Body of pancreas (tissue), 4 donors: ENCODE data around the gene ARHGAP15. TPM values are rescaled to one million over a fixed set of nuclear protein-coding genes. Genes with fewer than 3 reads are reported as not detected.

ENCODE experiments used
- ATAC-seq: fragments of 150-250 bp; one replicate; pipeline ENCODE4 v1.9.1; 2016
- DNase-seq, 4 donors: peaks; one replicate each; pipeline ENCODE4 v3.0.0-alpha.2; 2019
- H3K27ac ChIP-seq, 4 donors: fragments of 200-600 bp; sonication (generic); 1 replicate in 3 of 4; 2 replicates in 1 of 4; pipeline versions ENCODE4 v1.5.1 to v1.6.1; 2016 to 2019; ENCODE audit warnings: mild to moderate bottlenecking in 1 of 4, mixed read lengths in 1 of 4, moderate library complexity in 1 of 4
- H3K27me3 ChIP-seq, 2 donors: fragments of 200-600 bp; sonication (generic); one replicate each; pipeline ENCODE4 v1.6.0; 2016; ENCODE audit warnings: mild to moderate bottlenecking in 1 of 2
- H3K36me3 ChIP-seq, 2 donors: fragments of 200-600 bp; sonication (generic); replicated peaks in 1 of 2; 2 replicates each; pipeline ENCODE4 v1.5.1; 2016; ENCODE audit warnings: low read depth in 2 of 2; ENCODE audit not compliant: insufficient read depth in 1 of 2
- H3K4me1 ChIP-seq: fragments of 200-600 bp; sonication (generic); one replicate; pipeline ENCODE4 v1.6.0; 2016
- H3K4me3 ChIP-seq, 2 donors: fragments of 200-600 bp; sonication (generic); 1 replicate in 1 of 2; 2 replicates in 1 of 2; pipeline ENCODE4 v1.5.1; 2016 to 2019
- H3K9me3 ChIP-seq, 3 donors: fragments of 200-600 bp; sonication (generic); 1 replicate in 2 of 3; 2 replicates in 1 of 3; pipeline ENCODE4 v1.5.1; 2016
- CTCF ChIP-seq, 7 experiments: fragments of 450-650 bp in 4 of 7; fragments of 200-600 bp in 3 of 7; sonication (generic) in 3 of 7; IDR thresholded peaks; one replicate each; pipeline ENCODE4 v1.5.1; 2016 to 2019; ENCODE audit warnings: antibody characterized with exemption in 7 of 7
- POLR2A ChIP-seq, 3 donors: fragments of 450-650 bp; IDR thresholded peaks; one replicate each; pipeline ENCODE4 v1.6.1; 2016; ENCODE audit warnings: antibody characterized with exemption in 3 of 3, mild to moderate bottlenecking in 2 of 3
- WGBS, 2 donors: methylation state at CpG; one replicate each; pipeline ENCODE4 v1.1.5; 2017; 5-methylcytosine and 5-hydroxymethylcytosine counted together
- intact Hi-C: fragments of 100-400 bp; cut with DNase I; formaldehyde crosslinking; loops from one replicate; pipeline ENCODE4 v1.15.1; 2023
- total RNA-seq, 2 donors: library from RNA; depleted of rRNA; stranded (reverse); fragments of >200 nt; gene quantifications; one replicate each; pipeline ENCODE4 v1.1.0, GENCODE V29; 2016

Gene ARHGAP15
- total RNA-seq, 2 donors from 2014 or later: 1.3 TPM; not detected in 1

- no peaks in the 10 kb centered on the region for H3K27me3 ChIP-seq
- no peak for DNase-seq
- H3K4me3 ChIP-seq: no peak overlapping the region
- H3K9me3 ChIP-seq: no peaks in the 10 kb centered on the region
- no peaks in the 10 kb centered on the region for H3K36me3 ChIP-seq
- ATAC-seq: no peak
- no peak overlapping the region for H3K27ac ChIP-seq
- intact Hi-C loops: no loop called here
- TF ChIP-seq POLR2A (IDR thresholded peaks at IDR 0.05) (no peak), CTCF (IDR thresholded peaks at IDR 0.05) (no peak)
- peaks cover 19% of the 10 kb centered on the region for H3K4me1 ChIP-seq
These were observed 304.6 kb downstream of the ARHGAP15 start for GRCh38 chr2:143433840-143434239.

- 61 to 77% methylated on average over 3 of the region's 3 CpGs for WGBS, 2 donors
- no peaks in the 10 kb centered on the region for H3K9me3 ChIP-seq
- no peak for ATAC-seq
- no peaks in the 10 kb centered on the region for H3K27me3 ChIP-seq
- no peak overlapping the region for H3K4me3 ChIP-seq
- no peak for TF ChIP-seq CTCF (IDR thresholded peaks at IDR 0.05)
- no peak for TF ChIP-seq POLR2A (IDR thresholded peaks at IDR 0.05)
- no peak for DNase-seq
- H3K4me1 ChIP-seq: peaks cover 17% of the 10 kb centered on the region
- intact Hi-C loops: no loop called here
- H3K36me3 ChIP-seq: no peaks in the 10 kb centered on the region
- H3K27ac ChIP-seq: no peak overlapping the region
These were observed 305.2 kb downstream of the ARHGAP15 start for GRCh38 chr2:143434445-143434844.

GRCh38 chr2:143435131-143435530 is 305.9 kb downstream of the ARHGAP15 start:
- intact Hi-C loops: no loop called here
- no peak for DNase-seq
- no peak for ATAC-seq
- H3K27me3 ChIP-seq: no peaks in the 10 kb centered on the region
- H3K4me3 ChIP-seq: no peak overlapping the region
- no peak overlapping the region for H3K27ac ChIP-seq
- 43 to 60% methylated on average over 6 of the region's 6 CpGs for WGBS, 2 donors
- H3K9me3 ChIP-seq: no peaks in the 10 kb centered on the region
- H3K36me3 ChIP-seq: no peaks in the 10 kb centered on the region
- H3K4me1 ChIP-seq: peaks cover 10% of the 10 kb centered on the region
- TF ChIP-seq POLR2A (IDR thresholded peaks at IDR 0.05): no peak
- no peak for TF ChIP-seq CTCF (IDR thresholded peaks at IDR 0.05)

GRCh38 chr2:143436951-143437350 is 307.7 kb downstream of the ARHGAP15 start:
- 51 to 82% methylated on average over 2 of the region's 2 CpGs for WGBS, 2 donors
- Histone ChIP-seq H3K36me3 (no peaks in the 10 kb centered on the region), H3K4me3 (no peak overlapping the region), H3K9me3 (no peaks in the 10 kb centered on the region), H3K27ac (no peak overlapping the region), H3K4me1 (no peaks in the 10 kb centered on the region), H3K27me3 (no peaks in the 10 kb centered on the region)
- TF ChIP-seq CTCF (IDR thresholded peaks at IDR 0.05) (no peak), POLR2A (IDR thresholded peaks at IDR 0.05) (no peak)
- no peak for DNase-seq
- intact Hi-C loops: no loop called here
- ATAC-seq: no peak

- DNase-seq: no peak
- H3K4me3 ChIP-seq: no peak overlapping the region
- intact Hi-C loops: no loop called here
These were observed 311.3 kb downstream of the ARHGAP15 start for GRCh38 chr2:143440411-143441012.

More at GRCh38 chr2:143440411-143441012, 311.3 kb downstream of the ARHGAP15 start:
- H3K4me1 ChIP-seq: no peaks in the 10 kb centered on the region
- no peaks in the 10 kb centered on the region for H3K36me3 ChIP-seq
- no peaks in the 10 kb centered on the region for H3K9me3 ChIP-seq
- 63 to 66% methylated on average over 5 of the region's 5 CpGs for WGBS, 2 donors
- ATAC-seq: no peak
- no peak overlapping the region for H3K27ac ChIP-seq
- no peaks in the 10 kb centered on the region for H3K27me3 ChIP-seq
- TF ChIP-seq POLR2A (IDR thresholded peaks at IDR 0.05) (no peak), CTCF (IDR thresholded peaks at IDR 0.05) (no peak)
